Measurements from ENCODE around the gene ARHGDIA.
"Not testable (repeated sequence)": the region's sequence is repeated elsewhere in the genome, so short reads cannot be mapped to it uniquely, and the experiment has no call there.

ARHGDIA gene

GRCh38 chr17:81870981-81871386 lies at the start of gene ARHGDIA:
TSS of gene ARHGDIA (minus strand) at chr17:81871337. CDS start at chr17:81869930, 1,407 bp downstream.
- no peak for DNase-seq

GRCh38 chr17:81918832-81919545 lies 47.9 kb upstream of the ARHGDIA start:
- no peak for DNase-seq

- DNase-seq = not testable (repeated sequence)
Observed at GRCh38 chr17:81918333-81918669, 47.2 kb upstream of the ARHGDIA start.

GRCh38 chr17:81917565-81918332 lies 46.6 kb upstream of the ARHGDIA start, which contains the start of gene SIRT7:
TSS of gene SIRT7 (minus strand) at chr17:81918176. CDS start at chr17:81918131, 45 bp downstream.
- DNase-seq = peak; percentile 25

GRCh38 chr17:81916234-81917001 lies 45.3 kb upstream of the ARHGDIA start:
- DNase-seq = no peak

GRCh38 chr17:81915331-81915730 lies 44.2 kb upstream of the ARHGDIA start:
- no peak for DNase-seq

- no peak for DNase-seq
Observed at GRCh38 chr17:81914103-81914850, 43.1 kb upstream of the ARHGDIA start.

GRCh38 chr17:81913394-81914102 lies 42.4 kb upstream of the ARHGDIA start:
- DNase-seq = no peak

GRCh38 chr17:81912441-81913309 lies 41.5 kb upstream of the ARHGDIA start:
- no peak for DNase-seq

- DNase-seq = no peak
Observed at GRCh38 chr17:81911969-81912368, 40.8 kb upstream of the ARHGDIA start.

GRCh38 chr17:81911277-81911961 lies 40.3 kb upstream of the ARHGDIA start, which contains the start of gene PCYT2:
TSS of gene PCYT2 (minus strand) at chr17:81911399. CDS start at chr17:81911355, 44 bp downstream.
- peak; percentile 61 for DNase-seq

GRCh38 chr17:81910840-81911276 lies 39.7 kb upstream of the ARHGDIA start:
- DNase-seq = no peak

- no peak for DNase-seq
Observed at GRCh38 chr17:81909966-81910839, 39.1 kb upstream of the ARHGDIA start.

- DNase-seq = no peak
Observed at GRCh38 chr17:81909231-81909630, 38.1 kb upstream of the ARHGDIA start.

- no peak for DNase-seq
Observed at GRCh38 chr17:81908793-81909192, 37.7 kb upstream of the ARHGDIA start.

- DNase-seq = no peak
Observed at GRCh38 chr17:81907219-81908145, 36.3 kb upstream of the ARHGDIA start.

GRCh38 chr17:81906476-81907218 lies 35.5 kb upstream of the ARHGDIA start:
- no peak for DNase-seq

All from NCI-H1417 treated with DMSO at 0.1 percent for 48 hours (cell line).